ENCODE measurements around the gene SLF2.

The SLF2 gene

DNA sequence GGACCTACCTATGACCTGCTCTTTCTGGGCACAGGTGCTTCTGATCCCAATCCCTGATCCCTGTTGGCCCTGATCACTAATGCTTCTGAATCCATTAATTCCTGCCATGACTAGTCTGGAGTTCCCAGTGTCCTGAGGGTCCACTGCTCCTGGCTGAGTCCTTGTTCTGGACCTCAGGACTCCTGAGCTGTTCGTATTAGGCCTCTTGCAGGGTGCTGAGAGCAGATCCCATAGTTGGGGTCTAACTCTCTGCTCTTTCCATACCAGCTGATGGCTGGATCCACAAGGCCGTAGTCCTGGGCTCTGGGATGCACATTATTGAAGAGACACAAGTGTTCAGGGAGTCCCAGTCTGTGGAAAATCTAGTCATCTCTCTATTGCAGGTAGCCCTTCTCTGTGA, 67.5 kb downstream of the SLF2 start:
- intact Hi-C loops (cut with DNase I; ENCODE audit: low total_unique reads) = no loop called here
- Histone ChIP-seq H3K4me3 (no peak overlapping the region), H3K4me1 (no peaks in the 10 kb centered on the region), H3K9me3 (no peaks in the 10 kb centered on the region), H3K36me3 (peaks cover 13 to 86% (median 50%) of the 10 kb centered on the region in 3 donors), H3K27me3 (no peaks in the 10 kb centered on the region), H3K27ac (no peak overlapping the region)
- DNase-seq = peak in 1 of 2 donors; percentile 19
- TF ChIP-seq, protein P1, sequence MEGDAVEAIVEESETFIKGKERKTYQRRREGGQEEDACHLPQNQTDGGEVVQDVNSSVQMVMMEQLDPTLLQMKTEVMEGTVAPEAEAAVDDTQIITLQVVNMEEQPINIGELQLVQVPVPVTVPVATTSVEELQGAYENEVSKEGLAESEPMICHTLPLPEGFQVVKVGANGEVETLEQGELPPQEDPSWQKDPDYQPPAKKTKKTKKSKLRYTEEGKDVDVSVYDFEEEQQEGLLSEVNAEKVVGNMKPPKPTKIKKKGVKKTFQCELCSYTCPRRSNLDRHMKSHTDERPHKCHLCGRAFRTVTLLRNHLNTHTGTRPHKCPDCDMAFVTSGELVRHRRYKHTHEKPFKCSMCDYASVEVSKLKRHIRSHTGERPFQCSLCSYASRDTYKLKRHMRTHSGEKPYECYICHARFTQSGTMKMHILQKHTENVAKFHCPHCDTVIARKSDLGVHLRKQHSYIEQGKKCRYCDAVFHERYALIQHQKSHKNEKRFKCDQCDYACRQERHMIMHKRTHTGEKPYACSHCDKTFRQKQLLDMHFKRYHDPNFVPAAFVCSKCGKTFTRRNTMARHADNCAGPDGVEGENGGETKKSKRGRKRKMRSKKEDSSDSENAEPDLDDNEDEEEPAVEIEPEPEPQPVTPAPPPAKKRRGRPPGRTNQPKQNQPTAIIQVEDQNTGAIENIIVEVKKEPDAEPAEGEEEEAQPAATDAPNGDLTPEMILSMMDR (IDR thresholded peaks at IDR 0.05) = no peak

GRCh38 chr10:100980711-100981110, 67.9 kb downstream of the SLF2 start:
- Histone ChIP-seq H3K27me3 (no peaks in the 10 kb centered on the region), H3K27ac (no peak overlapping the region), H3K36me3 (peaks cover 13 to 90% (median 50%) of the 10 kb centered on the region in 3 donors), H3K4me3 (no peak overlapping the region), H3K4me1 (peaks cover 0 to under 1% (median 0%) of the 10 kb centered on the region in 4 donors), H3K9me3 (no peaks in the 10 kb centered on the region)
- intact Hi-C loops (cut with DNase I; ENCODE audit: low total_unique reads) = no loop called here
- peak in 1 of 2 donors; percentile 38 for DNase-seq
- TF ChIP-seq, protein P1 (IDR thresholded peaks at IDR 0.05) = no peak

DNA sequence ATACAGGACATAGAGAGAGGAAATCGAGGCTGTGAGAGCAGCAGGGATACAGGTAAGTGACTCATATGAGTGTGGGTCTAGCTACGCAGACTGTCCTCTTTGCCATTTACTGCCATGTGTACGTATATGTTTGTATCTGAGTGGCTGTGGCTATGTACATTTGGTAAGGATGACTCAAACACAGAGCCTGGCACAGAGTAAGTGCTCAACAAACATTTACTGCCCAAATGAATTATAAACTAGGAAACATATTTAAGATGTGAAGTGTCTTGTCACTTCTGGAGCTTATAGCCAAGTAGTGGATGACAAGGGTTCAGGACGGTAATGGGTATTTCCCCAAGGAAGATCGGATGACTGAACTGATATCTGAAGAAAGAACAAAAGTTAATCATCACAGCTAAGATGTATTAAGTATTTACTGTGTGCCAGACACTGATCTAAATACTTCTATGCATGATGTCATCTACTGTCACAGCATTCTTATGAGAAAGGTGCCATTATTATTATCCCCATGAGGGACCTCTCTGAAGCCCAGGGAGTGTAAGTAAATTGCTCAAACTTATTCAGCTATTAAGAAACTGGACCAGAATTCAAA, 68.5 kb downstream of the SLF2 start:
- H3K4me3 ChIP-seq = no peak overlapping the region
- peaks cover 0 to 6% (median 3%) of the 10 kb centered on the region in 4 donors for H3K4me1 ChIP-seq
- H3K9me3 ChIP-seq = no peaks in the 10 kb centered on the region
- DNase-seq = no peak
- no peaks in the 10 kb centered on the region for H3K27me3 ChIP-seq
- H3K36me3 ChIP-seq = peaks cover 13 to 92% (median 50%) of the 10 kb centered on the region in 3 donors
- TF ChIP-seq, protein P1 (IDR thresholded peaks at IDR 0.05) = no peak
- intact Hi-C loops (cut with DNase I; ENCODE audit: low total_unique reads) = no loop called here
- no peak overlapping the region for H3K27ac ChIP-seq

- intact Hi-C loops (cut with DNase I; ENCODE audit: low total_unique reads) = no loop called here
- Histone ChIP-seq H3K4me1 (peaks cover 0 to 20% (median 16%) of the 10 kb centered on the region in 4 donors), H3K27me3 (no peaks in the 10 kb centered on the region), H3K4me3 (no peak overlapping the region), H3K27ac (no peak overlapping the region), H3K36me3 (peaks cover 13 to 77% (median 45%) of the 10 kb centered on the region in 3 donors), H3K9me3 (no peaks in the 10 kb centered on the region)
- TF ChIP-seq, protein P1 (IDR thresholded peaks at IDR 0.05) = no peak
- peak in 1 of 2 donors; percentile 62 for DNase-seq
Observed at GRCh38 chr10:100982916-100983830, 70.4 kb downstream of the SLF2 start.

GRCh38 chr10:100983868-100984671, 71.3 kb downstream of the SLF2 start:
- TF ChIP-seq, protein P1 (IDR thresholded peaks at IDR 0.05) = no peak
- H3K27ac ChIP-seq = no peak overlapping the region
- H3K36me3 ChIP-seq = peaks cover 13 to 68% (median 41%) of the 10 kb centered on the region in 3 donors
- H3K27me3 ChIP-seq = no peaks in the 10 kb centered on the region
- H3K4me3 ChIP-seq = no peak overlapping the region
- DNase-seq = no peak
- H3K9me3 ChIP-seq = no peaks in the 10 kb centered on the region
- peaks cover 0 to 29% (median 23%) of the 10 kb centered on the region in 4 donors for H3K4me1 ChIP-seq
- intact Hi-C loops (cut with DNase I; ENCODE audit: low total_unique reads) = no loop called here

Data from tibial artery (tissue), 4 donors.